ENCODE data around the gene LCNL1.
"Not testable (repeated sequence)": the region's sequence is repeated elsewhere in the genome, so short reads cannot be mapped to it uniquely, and the experiment has no call there.

The LCNL1 gene

DNA sequence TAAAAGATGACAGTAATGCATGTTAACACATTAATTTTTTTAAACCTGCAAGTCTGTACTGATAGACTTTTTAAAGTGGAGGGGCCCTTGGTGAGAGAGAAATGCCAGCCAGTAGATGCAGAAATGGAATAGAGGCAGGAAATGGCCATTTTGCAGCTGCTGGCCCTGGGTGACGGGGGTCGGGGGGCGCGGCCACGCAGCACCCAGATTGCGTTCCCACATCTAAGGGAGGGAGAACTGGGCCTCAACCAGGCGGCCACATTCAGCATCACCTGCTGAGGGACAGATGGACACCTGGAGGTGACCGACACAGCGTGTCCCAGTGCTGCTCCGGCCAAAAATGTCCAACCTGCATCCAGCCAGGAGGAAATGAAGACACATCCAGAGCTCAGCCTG is 19.9 kb downstream of the LCNL1 start:
- no peaks in the 10 kb centered on the region for H3K9me3 ChIP-seq (ENCODE audit: control insufficient read depth, low read length)
- no peaks in the 10 kb centered on the region for H3K36me3 ChIP-seq (ENCODE audit: control insufficient read depth, insufficient read depth, low read length)
- no peak overlapping the region for H3K9ac ChIP-seq
- H3K27ac ChIP-seq = no peak overlapping the region
- H3K4me2 ChIP-seq (ENCODE audit: low read length) = no peak overlapping the region
- no peaks in the 10 kb centered on the region for H3K79me2 ChIP-seq
- TF ChIP-seq, protein P1, sequence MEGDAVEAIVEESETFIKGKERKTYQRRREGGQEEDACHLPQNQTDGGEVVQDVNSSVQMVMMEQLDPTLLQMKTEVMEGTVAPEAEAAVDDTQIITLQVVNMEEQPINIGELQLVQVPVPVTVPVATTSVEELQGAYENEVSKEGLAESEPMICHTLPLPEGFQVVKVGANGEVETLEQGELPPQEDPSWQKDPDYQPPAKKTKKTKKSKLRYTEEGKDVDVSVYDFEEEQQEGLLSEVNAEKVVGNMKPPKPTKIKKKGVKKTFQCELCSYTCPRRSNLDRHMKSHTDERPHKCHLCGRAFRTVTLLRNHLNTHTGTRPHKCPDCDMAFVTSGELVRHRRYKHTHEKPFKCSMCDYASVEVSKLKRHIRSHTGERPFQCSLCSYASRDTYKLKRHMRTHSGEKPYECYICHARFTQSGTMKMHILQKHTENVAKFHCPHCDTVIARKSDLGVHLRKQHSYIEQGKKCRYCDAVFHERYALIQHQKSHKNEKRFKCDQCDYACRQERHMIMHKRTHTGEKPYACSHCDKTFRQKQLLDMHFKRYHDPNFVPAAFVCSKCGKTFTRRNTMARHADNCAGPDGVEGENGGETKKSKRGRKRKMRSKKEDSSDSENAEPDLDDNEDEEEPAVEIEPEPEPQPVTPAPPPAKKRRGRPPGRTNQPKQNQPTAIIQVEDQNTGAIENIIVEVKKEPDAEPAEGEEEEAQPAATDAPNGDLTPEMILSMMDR (IDR thresholded peaks at IDR 0.05) = no peak
- no peaks in the 10 kb centered on the region for H3K4me1 ChIP-seq
- H2AFZ ChIP-seq = no peak overlapping the region
- no peak overlapping the region for H3K4me3 ChIP-seq (ENCODE audit: low read depth, low read length)
- H3K27me3 ChIP-seq (ENCODE audit: control insufficient read depth, insufficient read depth, low read length) = no peaks in the 10 kb centered on the region

DNA sequence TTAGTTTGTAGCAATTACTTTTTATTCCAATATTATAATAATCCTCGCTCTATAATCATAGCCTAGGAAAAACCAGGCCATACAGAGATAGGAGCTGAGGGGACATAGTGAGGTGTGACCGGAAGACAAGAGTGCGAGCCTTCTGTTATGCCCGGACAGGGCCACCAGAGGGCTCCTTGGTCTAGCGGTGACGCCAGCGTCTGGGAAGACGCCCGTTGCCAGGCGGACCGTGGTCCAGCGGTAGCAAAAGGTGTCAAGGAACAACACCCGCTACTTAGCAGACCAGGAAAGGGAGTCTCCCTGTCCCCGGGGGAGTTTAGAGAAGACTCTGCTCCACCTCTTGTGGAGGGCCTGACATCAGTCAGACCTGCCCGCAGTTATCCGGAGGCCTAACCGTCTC is 21.5 kb downstream of the LCNL1 start:
- not testable (repeated sequence) for H3K4me1 ChIP-seq; H2AFZ ChIP-seq; H3K27me3 ChIP-seq (ENCODE audit: control insufficient read depth, insufficient read depth, low read length); H3K9me3 ChIP-seq (ENCODE audit: control insufficient read depth, low read length); H3K4me2 ChIP-seq (ENCODE audit: low read length); H3K27ac ChIP-seq; H3K36me3 ChIP-seq (ENCODE audit: control insufficient read depth, insufficient read depth, low read length); H3K9ac ChIP-seq; H3K4me3 ChIP-seq (ENCODE audit: low read depth, low read length); H3K79me2 ChIP-seq

DNA sequence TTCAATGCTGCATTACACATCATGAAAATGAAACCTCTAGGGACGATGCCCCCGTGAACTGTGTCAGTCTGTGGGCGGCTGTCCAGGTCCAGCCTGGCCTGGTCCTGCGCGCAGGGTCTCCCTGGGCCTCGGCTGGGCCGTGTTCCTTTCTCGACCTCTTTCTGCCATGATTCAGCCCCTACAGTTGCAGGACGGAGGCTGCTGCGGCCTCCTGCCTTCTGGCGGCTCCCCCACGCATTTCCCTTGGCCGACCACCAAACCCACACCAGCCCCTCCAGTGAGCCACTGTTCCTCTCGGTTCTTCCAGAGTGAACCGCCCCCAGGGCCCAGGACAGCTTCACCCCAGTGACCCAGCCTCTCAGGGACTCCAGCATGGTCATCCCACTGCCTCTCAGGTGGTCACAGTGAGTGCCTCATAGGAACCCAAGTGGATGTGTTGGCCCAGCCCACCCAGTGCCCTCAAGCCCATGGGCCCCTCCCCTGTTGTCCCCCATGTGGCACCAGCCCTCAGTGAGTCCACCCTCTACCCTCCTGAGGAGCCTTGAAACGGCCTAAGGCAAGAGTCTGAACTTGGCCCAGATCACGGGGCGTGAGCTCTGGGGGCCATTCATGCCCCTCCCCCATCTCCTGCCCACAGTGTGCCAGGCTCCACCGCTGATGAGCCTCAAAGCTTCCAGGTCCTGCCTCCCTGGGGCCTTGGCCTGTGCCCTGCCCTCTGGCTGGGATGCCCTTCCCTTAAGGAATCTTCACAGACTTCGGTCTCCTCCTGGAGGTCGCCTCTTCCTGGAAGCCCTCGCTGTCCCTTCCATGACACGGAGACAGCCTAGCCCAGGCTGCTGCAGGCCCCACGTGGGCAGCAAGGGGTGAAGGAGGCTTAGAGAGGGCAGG is 23.6 kb downstream of the LCNL1 start:
- Histone ChIP-seq H3K4me3 (ENCODE audit: low read depth, low read length) (no peak overlapping the region), H3K4me2 (ENCODE audit: low read length) (no peak overlapping the region), H3K4me1 (no peaks in the 10 kb centered on the region), H3K9ac (no peak overlapping the region), H3K27ac (no peak overlapping the region), H3K79me2 (no peaks in the 10 kb centered on the region), H3K36me3 (ENCODE audit: control insufficient read depth, insufficient read depth, low read length) (no peaks in the 10 kb centered on the region), H3K27me3 (ENCODE audit: control insufficient read depth, insufficient read depth, low read length) (no peaks in the 10 kb centered on the region), H2AFZ (no peak overlapping the region), H3K9me3 (ENCODE audit: control insufficient read depth, low read length) (no peaks in the 10 kb centered on the region)
- TF ChIP-seq, protein P1 (IDR thresholded peaks at IDR 0.05) = no peak

DNA sequence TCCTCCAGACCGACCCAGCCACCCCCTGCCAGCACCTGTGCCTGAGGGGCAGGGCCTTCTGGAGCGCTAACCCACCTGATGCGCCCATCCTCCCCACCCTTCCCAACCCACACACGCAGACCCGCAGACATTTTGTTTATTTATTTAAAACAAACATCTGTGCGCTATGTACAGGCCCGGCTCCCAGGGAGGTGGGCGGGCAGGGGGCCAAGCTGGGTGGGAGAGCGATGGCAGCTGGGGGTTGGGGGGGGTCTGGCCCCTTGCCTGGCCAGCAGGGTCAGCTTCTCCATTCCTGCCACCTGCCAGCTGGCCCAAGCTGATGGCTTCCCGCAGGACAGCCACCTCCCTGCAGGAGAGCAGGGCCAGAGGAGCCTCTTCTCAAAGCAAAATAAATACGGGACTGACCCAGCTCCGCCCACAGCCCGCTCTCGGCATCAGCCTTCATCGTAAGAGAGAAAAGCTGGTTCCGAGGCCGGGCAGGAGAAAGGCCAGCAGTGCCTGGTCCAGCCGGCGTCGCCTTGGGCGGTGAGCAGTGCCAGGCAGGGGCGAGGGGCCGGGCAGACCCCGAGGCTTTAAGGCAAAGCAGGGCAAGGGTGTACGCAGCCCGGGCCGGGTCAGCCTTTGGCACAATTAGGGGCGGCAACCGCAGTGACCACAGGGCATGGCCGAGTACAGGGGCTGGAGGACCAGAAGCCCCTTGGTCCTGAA is 24.5 kb downstream of the LCNL1 start:
- Histone ChIP-seq H3K27me3 (ENCODE audit: control insufficient read depth, insufficient read depth, low read length) (no peaks in the 10 kb centered on the region), H3K36me3 (ENCODE audit: control insufficient read depth, insufficient read depth, low read length) (no peaks in the 10 kb centered on the region), H2AFZ (no peak overlapping the region), H3K9me3 (ENCODE audit: control insufficient read depth, low read length) (no peaks in the 10 kb centered on the region), H3K4me3 (ENCODE audit: low read depth, low read length) (no peak overlapping the region), H3K27ac (no peak overlapping the region), H3K4me1 (no peaks in the 10 kb centered on the region), H3K4me2 (ENCODE audit: low read length) (no peak overlapping the region), H3K9ac (no peak overlapping the region), H3K79me2 (no peaks in the 10 kb centered on the region)
- TF ChIP-seq, protein P1 (IDR thresholded peaks at IDR 0.05) = no peak

DNA sequence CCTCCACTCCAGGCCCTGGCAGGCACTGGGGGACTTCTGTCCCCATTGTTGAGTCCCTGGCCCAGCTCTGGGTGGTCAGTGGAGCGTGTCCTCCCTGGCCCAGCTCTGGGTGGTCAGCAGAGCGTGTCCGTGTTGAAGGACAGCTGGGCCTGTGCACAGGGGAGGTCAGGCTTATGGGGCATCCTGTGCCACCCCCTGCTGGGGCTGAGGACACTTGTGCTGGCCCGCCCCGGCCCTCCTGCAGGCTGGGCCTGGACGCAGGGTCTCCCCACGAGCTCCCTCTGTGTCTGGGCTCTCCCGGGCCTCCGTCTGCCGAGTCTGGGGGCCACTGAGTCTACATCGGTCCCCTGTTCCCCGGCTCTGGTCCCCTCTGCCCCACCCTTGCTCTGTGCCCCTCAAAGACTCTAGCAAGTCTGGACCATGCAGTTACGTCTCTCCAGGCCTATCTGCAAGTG is 25.1 kb downstream of the LCNL1 start:
- no peak overlapping the region for H3K27ac ChIP-seq
- H3K79me2 ChIP-seq = no peaks in the 10 kb centered on the region
- H3K4me1 ChIP-seq = no peaks in the 10 kb centered on the region
- no peak overlapping the region for H3K4me3 ChIP-seq (ENCODE audit: low read depth, low read length)
- H3K9ac ChIP-seq = no peak overlapping the region
- TF ChIP-seq, protein P1 (IDR thresholded peaks at IDR 0.05) = no peak
- H3K27me3 ChIP-seq (ENCODE audit: control insufficient read depth, insufficient read depth, low read length) = no peaks in the 10 kb centered on the region
- H2AFZ ChIP-seq = no peak overlapping the region
- no peak overlapping the region for H3K4me2 ChIP-seq (ENCODE audit: low read length)
- no peaks in the 10 kb centered on the region for H3K9me3 ChIP-seq (ENCODE audit: control insufficient read depth, low read length)
- no peaks in the 10 kb centered on the region for H3K36me3 ChIP-seq (ENCODE audit: control insufficient read depth, insufficient read depth, low read length)
